Glomerular visceral epithelial cell (primary cell): ENCODE data around the gene ACTA2.

Experiments
- DNase-seq: peaks from one replicate; pipeline ENCODE4 v3.0.0-alpha.2; 2016; ENCODE audit errors: extremely low spot score

The ACTA2 gene

DNA sequence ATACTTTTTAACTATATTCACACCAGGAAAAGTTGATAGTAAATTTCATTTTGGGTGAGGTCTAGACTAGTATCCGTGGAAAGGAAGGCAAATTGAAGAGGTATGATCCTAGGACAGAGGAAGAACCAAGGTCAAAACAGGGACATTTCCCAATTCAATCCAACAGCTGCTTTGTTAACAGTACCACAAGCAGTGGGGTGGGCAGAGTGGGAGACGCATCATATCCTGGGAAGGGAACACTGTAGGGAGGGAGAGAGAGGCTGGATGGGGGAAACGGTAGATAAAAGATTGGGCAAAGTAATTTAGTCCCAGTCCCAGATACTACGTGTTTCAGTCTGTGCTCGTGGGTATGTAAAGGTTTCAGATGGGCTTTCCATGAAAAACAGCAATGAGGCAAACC lies 28.9 kb upstream of the ACTA2 start:
- no peak for DNase-seq

DNA sequence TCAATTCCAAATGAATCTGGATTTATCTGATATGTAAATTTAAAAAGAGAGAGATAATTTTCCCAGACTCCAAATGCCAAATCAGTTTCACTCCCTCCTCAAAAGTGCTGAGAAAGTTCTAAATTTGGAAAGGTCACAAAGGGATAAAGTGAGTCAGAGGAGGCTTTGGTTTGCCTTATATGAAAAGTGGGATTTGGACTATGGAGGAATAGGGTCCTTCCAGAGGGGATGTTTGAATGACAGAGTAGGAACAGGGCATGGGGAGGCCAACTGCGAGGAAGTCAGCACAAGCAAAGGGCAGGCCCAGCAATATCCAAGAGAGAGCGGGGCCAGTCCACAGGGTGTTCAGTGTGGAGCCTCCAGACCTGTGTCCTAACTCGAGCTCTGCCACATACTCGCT lies 28.2 kb upstream of the ACTA2 start:
- DNase-seq: no peak

DNA sequence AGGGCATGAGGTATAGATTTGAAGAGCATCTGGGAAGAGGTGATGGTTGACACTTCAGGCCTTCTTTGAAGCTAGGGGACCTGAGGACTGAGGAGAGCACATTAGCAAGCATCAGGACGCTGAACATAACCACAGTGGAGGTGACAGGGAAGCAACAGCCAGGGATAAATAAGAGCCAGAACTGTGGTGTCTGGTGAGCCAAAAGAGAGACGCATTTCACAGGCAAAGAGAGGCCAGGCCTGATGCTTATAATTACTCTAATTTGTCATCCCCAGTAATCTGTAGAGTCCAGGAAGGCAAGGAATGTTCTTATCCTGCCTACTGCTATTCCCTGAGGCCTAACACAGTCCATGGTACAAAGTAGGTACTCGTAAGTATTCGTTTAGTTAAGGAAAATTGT lies 27.7 kb upstream of the ACTA2 start:
- no peak for DNase-seq

DNA sequence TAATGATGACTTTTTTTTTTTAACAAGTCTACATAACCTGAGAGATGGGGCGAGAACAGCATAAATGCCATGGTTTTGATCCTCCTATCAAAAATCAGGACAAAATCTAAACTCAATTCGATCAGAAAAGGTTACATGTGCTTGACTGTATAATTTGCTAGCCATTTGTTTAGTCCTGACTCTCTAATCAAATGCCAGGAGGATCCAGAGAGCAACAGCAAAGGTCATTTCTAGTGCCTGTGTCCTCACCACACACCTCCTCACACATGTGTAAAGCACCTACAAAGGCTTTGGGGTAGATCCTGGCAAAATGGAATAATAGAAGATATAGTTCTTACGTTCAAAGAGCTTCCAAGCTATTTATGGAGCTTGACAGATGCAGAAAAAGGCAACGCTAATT lies 27.0 kb upstream of the ACTA2 start:
- no peak for DNase-seq

DNA sequence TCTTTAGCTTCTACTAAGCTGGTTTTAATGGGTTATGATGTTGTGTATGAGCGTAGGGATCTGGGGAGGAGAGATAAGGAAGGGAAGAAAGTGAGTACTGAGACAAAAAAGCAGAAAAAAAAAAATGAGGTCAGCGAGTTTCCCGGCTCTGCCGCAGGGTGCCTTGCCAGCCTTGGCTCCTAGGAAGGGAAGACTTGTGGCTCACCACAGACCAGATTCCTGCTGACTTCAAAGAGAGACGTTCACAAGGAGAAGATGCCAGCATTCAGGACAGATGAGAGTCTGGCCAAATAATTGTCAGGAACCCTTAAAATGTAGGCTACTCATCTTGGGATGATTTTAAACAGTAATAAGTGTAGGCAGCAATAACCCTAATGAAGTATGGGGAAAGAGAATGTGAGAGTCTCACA lies 26.6 kb upstream of the ACTA2 start:
- DNase-seq: peak; percentile 88

DNA sequence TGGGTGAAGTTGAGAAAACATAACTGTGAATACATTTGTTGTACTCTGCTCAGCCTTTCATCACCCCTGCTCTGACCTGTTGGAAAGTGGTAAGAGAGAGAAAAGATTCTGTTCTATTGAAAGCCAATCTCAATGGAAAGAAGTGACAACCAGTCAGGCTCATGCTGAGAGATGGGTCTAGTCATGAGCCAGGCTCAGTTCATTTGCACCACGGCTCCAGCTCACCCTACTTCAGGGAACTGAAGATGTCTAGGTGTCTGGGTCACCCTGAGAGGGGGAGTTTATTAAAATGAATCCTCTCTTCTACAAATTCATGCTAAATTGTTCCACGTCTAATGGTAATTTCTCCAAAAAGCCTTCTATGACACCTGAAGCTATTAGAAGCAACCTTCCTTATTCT lies 25.9 kb upstream of the ACTA2 start:
- DNase-seq: no peak

DNA sequence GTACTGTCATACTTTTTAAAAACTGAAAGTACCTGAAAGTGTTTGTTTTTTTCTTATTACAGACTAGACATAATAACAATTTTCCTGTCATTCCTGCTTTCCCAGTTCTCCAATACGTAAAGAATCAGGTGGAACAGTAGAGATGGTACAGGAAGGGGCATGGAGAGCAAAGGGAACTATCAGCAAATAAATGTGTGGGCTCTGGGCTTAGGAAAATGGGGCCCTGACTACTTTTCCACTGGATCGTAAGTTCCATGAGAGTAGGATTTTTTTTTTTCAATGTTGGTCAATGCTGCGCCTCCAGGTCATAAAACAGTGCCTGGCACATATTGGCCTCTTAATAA lies 22.8 kb upstream of the ACTA2 start:
- no peak for DNase-seq

DNA sequence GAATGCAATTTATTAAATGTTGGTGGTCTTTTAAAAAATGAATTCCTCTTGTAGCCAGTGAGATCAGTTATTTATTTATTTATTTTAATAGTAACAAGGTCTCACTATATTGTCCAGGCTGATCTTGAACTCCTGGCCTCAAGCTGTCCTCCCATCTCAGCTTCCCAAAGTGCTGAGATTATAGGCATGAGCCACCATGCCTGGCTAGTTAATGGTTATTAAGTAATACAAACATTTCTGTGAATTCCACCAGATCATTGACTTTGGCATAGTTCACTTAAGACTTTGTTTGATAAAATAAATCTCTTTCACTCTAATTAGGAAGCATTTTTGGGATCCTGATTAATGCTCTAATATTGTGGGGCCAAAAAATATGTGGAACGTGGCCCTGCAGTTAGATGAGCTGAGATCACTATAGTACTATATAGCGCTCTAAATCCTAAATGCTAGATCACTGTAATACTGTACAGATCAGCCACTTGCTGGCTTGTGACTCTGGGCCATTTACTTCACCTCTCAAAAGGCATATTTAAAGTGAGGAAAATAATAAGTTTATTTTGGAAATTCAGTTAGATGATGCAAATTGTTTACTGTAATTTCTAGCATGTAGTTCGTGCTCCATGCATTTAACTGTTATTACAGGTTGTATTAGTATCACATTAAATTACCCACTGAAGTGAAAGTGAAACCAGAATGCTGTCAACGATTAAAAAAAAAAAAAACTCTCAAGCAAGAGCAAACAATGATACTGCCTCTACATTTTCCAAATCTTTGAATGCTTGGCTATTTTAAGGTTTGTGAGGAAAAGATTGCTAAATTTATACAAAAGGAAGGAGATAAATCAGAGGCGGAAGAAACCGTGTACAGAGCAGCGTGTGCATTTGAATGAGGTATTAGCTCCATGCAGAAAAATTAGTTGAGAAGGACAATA lies 22.1 kb upstream of the ACTA2 start:
- peak; percentile 12 for DNase-seq

DNA sequence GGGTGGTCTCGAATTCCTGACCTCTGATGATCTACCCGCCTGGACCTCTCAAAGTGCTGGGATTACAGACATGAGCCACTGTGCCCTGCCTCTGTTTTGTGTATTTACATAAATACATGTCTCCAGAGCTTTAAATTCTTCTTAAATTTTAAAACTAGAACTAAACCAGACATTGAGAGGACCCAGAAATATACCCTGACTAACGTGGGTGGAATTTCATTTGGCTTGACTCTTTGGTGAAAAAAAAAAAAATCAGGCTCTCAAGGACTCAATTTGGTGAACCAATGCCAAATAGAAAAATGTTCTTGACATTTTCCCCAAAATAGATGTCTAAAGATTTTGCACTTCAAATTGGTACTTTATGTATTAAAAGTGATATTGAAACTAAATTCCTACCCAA lies 21.4 kb upstream of the ACTA2 start:
- DNase-seq: no peak

DNA sequence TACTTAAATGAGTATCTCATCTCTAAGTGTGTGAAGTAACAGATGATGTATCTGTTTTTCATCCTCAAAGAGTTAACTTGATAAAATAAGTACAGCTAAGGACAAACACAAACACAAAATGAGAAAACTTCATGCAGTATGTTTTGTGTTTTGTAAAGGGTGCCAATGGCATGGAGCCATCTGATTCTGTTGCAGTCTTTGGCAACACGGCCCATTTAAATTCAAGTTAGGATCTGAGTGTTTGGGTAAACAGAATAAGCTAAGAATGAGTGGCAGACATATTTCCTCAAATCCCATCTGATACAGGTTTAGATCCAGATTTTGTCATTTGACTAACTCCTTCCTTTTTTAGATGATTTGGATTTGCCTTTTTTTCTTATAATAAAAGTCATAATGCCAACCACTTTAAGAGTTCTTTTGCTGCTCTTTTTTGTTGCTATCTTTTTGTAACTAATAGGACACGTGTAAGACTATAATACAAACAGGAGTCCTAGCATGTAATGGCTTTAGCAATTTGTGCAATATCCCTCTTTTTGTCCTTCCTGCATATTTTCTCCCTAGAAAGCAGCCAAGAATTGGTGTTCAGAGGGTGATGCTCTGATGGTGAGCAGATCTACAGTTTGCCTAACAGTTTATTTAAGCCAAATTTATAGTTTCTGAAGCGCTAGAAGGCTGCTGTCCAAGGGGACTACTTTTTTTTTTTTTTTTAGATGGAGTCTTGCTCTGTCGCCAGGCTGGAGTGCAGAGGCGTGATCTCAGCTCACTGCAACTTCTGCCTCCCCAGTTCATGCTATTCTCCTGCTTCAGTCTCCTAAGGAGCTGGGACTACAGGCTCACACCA lies 18.9 kb upstream of the ACTA2 start:
- no peak for DNase-seq

DNA sequence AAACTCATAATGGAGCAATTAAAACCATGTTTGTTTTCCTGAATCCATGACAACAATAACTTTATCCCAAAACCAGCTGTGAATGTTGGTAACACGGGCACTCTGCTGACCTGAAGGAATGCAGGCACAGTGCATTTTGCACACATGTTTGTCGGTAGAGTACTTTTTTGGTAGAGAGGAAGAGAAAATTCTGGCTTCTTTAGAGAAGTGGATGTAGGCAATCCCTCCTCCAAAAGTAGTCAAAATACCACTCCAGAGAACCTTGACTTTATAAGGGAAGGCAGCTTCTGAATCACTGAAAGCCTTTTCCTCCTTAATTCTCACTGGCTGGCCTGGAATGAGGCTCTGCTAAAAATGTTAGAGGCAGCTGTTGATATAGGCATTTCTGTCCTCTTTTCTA lies 15.8 kb upstream of the ACTA2 start:
- no peak for DNase-seq

DNA sequence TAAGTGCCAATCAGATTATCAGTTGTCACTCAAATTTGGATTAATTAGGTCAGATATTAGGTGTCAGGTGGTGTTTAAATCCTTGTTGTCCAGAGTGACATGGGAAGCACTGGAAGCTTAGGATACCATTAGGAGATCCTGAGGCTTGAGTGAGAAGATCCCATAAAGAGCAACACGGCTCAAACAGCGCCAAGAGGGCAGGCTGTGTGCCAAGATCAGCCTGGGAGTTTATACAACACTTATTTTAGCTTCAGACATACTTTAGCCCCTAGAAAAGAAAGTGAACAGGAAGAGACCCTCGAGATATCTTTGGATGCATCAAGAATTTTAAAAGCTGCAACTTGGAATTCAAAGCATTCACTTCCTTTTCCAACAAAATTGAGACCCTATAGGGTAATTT lies 14.2 kb upstream of the ACTA2 start:
- DNase-seq: no peak

DNA sequence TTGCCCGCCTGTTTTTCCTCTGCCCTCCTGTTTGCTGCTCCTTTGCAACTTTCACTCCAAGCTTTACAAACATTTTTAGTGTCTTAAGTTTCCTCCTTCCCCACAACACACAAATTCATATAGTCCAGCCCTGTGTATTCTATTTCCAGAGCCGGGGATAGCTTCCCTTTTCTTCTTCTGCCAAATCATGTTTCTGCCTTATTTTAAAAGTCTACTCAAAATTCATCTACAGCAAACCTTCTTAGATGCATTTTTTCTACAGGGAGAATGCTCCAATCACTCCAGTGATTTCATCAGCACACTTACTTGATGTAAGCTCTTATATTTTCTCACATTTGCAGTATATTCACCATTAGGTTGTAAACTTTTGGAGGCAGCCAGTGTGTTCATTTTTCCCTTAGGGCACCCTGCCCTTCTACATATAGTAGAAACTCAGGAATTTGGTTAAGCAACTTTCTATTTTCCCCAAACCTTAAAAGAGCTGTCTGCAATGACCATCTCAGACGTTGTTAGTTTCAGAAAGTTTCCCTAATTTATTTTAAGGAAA lies 12.4 kb upstream of the ACTA2 start:
- DNase-seq: no peak

DNA sequence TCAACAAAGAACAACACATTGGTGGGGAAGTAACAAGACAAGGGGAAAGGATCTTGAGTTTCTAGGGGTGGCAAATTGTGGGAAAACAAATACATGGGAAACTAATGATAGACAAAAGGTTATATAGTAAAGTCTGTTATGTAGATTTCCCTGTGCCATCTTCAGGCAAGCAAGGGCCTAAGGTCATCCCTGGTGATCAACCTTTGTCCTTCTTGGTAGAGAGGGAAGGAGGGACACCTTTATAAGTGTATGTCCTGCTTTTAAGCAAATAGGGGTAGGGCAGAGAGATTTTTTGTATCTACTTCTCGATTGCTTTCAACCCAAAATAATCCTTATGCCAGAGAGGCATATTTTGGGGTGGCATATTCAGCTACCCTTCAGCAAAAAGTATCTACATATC lies 11.8 kb upstream of the ACTA2 start:
- DNase-seq: no peak

DNA sequence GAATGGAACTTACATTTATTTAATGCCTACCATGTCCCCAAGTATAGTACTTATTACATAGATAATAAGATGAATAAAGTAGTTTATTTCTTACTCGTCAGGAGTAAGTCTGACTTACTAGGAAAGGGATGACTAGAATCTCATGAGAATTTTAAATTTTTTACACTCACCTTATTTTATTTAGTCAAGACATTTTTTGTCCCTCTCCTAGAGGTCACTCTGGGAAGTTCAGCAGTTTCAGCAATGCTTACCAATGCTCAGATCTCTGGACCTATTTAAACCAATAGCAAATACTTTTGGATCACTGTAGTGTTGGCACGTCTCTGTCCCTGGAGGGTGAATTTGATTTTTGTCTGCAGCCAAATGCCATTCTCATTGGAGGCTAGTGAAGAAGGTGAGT lies 10.7 kb upstream of the ACTA2 start:
- DNase-seq: no peak

DNA sequence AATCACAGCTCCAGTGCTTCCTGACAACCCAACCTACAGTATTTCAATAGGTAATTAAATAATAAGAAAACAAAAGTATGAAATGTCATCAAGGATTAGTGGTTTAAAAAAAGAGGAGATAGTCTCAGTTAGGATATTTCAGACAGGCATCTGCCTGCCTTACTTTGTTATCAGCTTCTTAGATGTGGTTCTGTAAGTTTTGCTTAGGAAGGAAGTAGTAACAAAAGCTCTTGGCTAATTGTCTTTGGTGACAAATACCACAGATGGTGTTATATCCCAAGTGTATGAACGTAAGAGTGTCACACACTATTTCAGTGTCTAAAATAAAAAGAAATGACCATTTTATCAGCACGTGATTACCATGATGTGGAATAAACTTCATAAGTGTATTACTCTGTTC lies 9.8 kb upstream of the ACTA2 start:
- no peak for DNase-seq

DNA sequence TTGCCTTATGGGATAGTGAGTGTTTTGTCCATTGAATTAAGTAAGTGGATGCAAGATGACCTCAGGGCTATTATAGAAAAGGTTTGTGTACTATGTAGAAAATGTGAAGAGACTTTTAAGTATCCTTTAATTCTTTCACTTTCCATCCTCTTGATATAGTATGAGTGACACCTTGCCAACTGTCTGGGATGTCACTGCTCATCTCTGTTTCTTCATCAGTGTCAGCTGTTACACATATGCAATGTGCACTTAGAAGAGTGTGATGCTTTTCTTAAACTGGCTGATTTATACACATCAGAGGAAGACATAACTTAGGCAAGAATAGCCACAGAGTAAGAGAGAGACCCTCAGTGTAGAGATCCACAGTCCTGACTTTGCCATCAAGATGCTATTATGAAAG lies 8.7 kb upstream of the ACTA2 start:
- DNase-seq: no peak

DNA sequence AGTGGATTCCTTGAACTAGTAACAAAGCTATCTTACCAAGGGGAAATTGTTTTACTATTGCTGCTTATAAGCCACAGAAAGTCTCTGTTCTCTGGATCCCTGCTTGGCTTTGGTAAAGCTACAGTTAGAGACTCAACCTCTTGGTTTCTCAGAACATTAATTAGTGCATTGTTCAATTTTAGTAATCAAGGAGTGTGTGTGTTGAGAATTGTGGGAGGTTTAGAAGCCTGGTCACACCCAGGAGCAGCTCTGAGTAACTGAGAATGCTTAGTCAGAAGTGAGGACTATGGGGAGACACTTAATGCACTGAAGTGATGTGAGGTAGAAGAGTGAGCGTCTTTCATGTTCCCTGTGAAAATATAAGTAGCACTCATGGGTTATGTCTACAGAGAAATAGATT lies 8.2 kb upstream of the ACTA2 start:
- DNase-seq: no peak

DNA sequence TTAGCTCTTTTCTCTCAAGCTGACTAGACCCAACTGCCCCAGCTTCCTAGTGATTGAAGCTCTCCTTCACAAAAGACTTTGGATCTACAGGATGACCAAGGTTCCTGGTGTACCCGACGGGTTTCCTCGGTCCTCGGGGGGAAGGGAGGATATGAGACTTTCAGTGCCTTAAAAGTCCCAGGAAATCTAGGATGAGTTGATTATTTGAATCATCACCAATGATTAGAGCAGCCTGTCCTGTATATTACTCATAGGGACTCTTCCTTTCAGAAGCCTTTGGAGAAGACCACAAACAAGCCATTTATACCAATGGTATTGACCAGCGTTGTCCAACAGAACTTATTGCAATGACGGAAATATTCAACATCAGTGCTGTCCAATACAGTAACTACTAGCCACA lies 6.1 kb upstream of the ACTA2 start:
- no peak for DNase-seq

DNA sequence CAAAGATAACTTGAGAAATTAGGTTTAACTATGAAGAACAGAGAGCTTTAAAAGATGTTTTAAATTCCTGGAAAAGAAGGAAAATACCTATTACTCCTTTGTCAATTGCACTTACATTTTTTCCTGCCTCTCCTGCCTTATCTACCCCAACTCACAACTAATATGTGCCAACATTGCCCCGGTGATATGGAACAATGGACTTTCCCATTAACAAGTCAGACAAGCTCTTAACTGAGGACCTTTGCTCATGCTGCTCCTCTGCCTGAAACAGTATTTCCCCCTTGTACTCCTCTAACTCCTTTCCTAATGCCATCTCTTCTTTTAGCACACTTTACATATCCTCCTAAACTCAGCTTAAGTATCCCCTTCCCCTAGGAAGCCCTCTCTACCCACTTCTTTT lies 4.8 kb upstream of the ACTA2 start:
- DNase-seq: no peak

DNA sequence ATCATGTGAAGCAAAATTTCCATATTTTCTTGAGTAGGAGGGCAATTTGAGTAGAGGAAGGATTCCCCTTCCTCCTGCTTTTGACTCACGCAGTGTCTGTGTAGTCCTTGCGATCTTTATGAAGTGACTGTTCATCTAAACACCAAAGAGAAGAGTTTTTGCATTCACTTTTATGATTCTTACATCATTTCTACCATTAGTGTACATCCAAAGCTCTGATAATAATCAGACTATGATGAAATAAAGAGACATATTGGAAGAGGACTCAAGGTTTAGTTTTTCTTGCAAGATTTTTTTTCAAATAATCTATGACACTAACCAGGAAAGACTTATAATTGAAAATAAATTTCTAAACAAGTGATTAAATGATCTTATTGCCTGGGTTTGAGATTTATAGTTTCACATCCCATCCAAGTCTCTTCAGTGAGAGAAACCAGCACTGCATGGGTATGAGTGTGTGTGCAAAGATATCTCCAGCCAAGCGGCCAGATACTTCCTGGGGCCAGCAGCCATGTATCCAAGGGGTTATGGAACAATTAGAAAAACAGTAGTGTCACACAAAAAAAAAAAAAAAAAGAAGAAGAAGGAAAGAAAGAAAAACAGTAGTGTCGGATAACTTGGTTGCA lies 2.0 kb upstream of the ACTA2 start:
- no peak for DNase-seq

DNA sequence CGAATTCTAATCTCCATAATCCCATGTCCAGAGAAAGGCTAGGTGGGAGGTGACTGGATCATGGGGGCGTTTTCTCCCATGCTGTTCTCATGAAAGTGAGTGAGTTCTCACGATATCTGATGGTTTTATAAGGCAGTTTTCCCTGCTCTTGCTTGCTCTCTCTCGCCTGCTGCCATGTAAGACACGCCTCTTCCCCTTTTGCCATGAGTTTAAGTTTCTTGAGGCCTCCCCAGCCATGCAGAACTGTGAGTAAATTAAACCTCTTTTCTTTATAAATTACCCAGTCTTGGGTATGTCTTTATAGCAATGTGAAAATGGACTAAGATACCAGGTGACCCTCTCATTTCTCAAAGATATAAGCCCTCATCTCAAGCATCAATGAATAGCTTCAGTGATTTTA lies 1.1 kb upstream of the ACTA2 start:
- no peak for DNase-seq
